Glutamatergic neuron (in vitro differentiated cells): ENCODE measurements around the gene MPI. TPM values are rescaled to one million over a fixed set of nuclear protein-coding genes. Genes with fewer than 3 reads are reported as not detected.
"Not testable (repeated sequence)": the region's sequence is repeated elsewhere in the genome, so short reads cannot be mapped to it uniquely, and the experiment has no call there.

Experiments used
- DNase-seq: peaks from one replicate; pipeline ENCODE4 v3.0.0; 2022
- H3K27ac Mint-ChIP-seq: one replicate; pipeline ENCODE4 v1.8.0; 2020; ENCODE audit warnings: mild to moderate bottlenecking, mixed read lengths, inconsistent platforms; ENCODE audit not compliant: unreplicated experiment
- H3K27me3 Mint-ChIP-seq: one replicate; pipeline ENCODE4 v1.8.0; 2020; ENCODE audit warnings: mild to moderate bottlenecking, moderate library complexity, mixed read lengths, inconsistent platforms; ENCODE audit not compliant: unreplicated experiment
- H3K36me3 Mint-ChIP-seq: one replicate; pipeline ENCODE4 v1.8.0; 2020; ENCODE audit warnings: mild to moderate bottlenecking, mixed read lengths, inconsistent platforms; ENCODE audit not compliant: unreplicated experiment
- H3K4me1 Mint-ChIP-seq: one replicate; pipeline ENCODE4 v1.8.0; 2020; ENCODE audit warnings: mild to moderate bottlenecking, low read depth, mixed read lengths, inconsistent platforms; ENCODE audit not compliant: unreplicated experiment
- H3K4me3 Mint-ChIP-seq: one replicate; pipeline ENCODE4 v1.8.0; 2020; ENCODE audit warnings: mild to moderate bottlenecking, mixed read lengths, inconsistent platforms; ENCODE audit not compliant: unreplicated experiment
- H3K9me3 Mint-ChIP-seq: one replicate; pipeline ENCODE4 v1.8.0; 2020; ENCODE audit warnings: mild to moderate bottlenecking, moderate library complexity, mixed read lengths, inconsistent platforms; ENCODE audit not compliant: unreplicated experiment
- total RNA-seq: library from RNA; stranded (reverse); fragmentation: NEBNext Ultra II Directional; extraction: Animal tissue kit (Norgen Biotek cat#: 25700); gene quantifications from one replicate; pipeline ENCODE4 v1.2.1, GENCODE V29; 2021; ENCODE audit not compliant: unreplicated experiment
- TF ChIP-seq, protein P1 (sequence below): fragments of 200-600 bp; sonication (generic); IDR thresholded peaks from one replicate; pipeline ENCODE4 v1.5.0; 2021; ENCODE audit not compliant: partially characterized antibody, unreplicated experiment

Gene MPI
- total RNA-seq, 1 donor from 2014 or later = 33.1 TPM

DNA sequence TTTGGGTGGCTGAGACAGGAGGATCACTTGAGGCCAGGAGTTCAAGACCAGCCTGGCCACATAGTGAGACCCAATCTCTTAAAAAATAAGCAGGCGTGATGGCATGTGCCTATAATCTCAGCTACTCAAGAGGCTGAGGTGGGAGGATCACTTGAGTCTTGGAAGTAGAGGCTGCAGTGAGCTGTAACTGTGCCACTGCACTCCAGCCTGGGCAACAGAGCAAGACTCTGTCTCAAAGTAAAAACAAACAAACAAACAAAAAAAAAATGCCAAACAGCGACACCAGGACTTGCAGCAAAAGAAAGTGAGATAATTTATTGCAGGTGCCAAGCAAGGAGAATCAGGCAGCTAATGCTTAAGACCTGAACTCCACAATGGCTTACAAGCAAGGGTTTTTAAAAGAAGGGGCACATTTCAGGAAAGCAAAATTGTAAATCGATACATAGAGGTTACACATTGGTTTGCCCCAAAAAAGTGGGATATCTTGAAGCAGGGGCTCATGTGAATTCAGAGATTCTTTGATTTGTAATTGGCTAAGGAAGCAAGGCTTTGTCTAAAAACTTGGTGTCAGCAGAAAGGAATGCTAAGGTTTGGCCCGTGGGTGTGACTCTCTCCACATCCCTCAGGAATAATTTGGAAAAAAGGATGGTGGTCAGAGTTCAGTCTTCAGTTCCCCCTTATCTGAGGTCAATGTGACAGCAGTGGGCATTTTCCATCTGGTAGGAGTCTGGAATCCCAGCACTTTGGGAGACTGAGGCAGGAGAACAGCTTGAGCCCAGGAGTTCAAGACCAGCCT is 5.2 kb upstream of the MPI start:
- peaks cover 5% of the 10 kb centered on the region for H3K4me1 Mint-ChIP-seq
- no peak for DNase-seq
- H3K36me3 Mint-ChIP-seq = peaks cover 5% of the 10 kb centered on the region
- H3K27me3 Mint-ChIP-seq = peaks cover under 1% of the 10 kb centered on the region
- TF ChIP-seq, protein P1, sequence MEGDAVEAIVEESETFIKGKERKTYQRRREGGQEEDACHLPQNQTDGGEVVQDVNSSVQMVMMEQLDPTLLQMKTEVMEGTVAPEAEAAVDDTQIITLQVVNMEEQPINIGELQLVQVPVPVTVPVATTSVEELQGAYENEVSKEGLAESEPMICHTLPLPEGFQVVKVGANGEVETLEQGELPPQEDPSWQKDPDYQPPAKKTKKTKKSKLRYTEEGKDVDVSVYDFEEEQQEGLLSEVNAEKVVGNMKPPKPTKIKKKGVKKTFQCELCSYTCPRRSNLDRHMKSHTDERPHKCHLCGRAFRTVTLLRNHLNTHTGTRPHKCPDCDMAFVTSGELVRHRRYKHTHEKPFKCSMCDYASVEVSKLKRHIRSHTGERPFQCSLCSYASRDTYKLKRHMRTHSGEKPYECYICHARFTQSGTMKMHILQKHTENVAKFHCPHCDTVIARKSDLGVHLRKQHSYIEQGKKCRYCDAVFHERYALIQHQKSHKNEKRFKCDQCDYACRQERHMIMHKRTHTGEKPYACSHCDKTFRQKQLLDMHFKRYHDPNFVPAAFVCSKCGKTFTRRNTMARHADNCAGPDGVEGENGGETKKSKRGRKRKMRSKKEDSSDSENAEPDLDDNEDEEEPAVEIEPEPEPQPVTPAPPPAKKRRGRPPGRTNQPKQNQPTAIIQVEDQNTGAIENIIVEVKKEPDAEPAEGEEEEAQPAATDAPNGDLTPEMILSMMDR = no peak
- peaks cover 4% of the 10 kb centered on the region for H3K9me3 Mint-ChIP-seq
- H3K4me3 Mint-ChIP-seq = no peak overlapping the region
- H3K27ac Mint-ChIP-seq = no peak overlapping the region

DNA sequence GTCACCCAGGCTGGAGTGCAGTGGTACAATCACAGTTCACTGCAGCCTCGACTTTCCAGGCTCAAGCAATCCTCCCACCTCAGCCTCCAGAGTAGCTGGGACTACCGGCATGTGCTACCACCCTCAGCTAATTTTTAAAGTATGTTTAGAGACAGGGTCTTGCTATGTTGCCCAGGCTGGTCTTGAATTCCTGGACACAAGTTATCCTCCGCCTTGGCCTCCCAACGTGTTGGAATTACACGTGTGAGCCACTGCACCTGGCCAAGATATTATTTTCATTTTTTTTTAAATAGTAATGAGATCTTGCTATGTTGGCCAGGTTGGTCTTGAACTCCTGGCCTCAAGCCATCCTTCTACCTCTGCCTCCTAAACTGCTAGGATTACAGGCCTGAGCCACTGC is 4.4 kb upstream of the MPI start:
- Mint-ChIP-seq H3K9me3 (peaks cover 4% of the 10 kb centered on the region), H3K27ac (no peak overlapping the region), H3K4me3 (no peak overlapping the region), H3K27me3 (peaks cover 2% of the 10 kb centered on the region), H3K36me3 (peaks cover 5% of the 10 kb centered on the region), H3K4me1 (peaks cover 6% of the 10 kb centered on the region)
- TF ChIP-seq, protein P1 = no peak
- DNase-seq = no peak

GRCh38 chr15:74887537-74888193 is 2.2 kb upstream of the MPI start:
- not testable (repeated sequence) for H3K27me3 Mint-ChIP-seq, DNase-seq, H3K4me3 Mint-ChIP-seq, H3K36me3 Mint-ChIP-seq, H3K4me1 Mint-ChIP-seq, H3K9me3 Mint-ChIP-seq, H3K27ac Mint-ChIP-seq

DNA sequence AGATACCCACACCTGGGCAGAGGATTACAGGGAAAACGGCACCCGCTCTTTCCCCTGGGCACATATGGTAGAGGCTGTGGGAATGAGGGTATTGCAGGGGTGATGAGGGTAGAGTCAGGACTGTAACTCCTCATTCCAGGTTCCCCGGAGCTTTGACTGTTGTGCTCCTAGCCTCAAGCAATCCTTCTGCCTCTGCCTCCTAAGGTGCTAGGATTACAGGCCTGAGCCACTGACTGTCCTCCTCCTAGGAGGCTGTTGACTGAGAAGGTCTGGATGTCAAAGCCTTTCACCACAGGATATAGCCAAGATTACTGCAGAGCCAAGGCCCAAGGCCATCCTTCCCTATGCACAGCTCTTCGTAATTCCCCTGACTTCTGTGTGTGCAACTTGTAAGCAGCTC is 1.1 kb upstream of the MPI start:
- peaks cover 6% of the 10 kb centered on the region for H3K4me1 Mint-ChIP-seq
- TF ChIP-seq, protein P1 = no peak
- H3K27me3 Mint-ChIP-seq = peaks cover 2% of the 10 kb centered on the region
- peak overlapping the region; percentile 55 for H3K4me3 Mint-ChIP-seq
- DNase-seq = no peak
- H3K36me3 Mint-ChIP-seq = no peaks in the 10 kb centered on the region
- H3K9me3 Mint-ChIP-seq = peaks cover 4% of the 10 kb centered on the region
- H3K27ac Mint-ChIP-seq = peak overlapping the region; percentile 95

GRCh38 chr15:74889390-74889882 is 406 bp upstream of the MPI start:
- peaks cover 4% of the 10 kb centered on the region for H3K9me3 Mint-ChIP-seq
- no peaks in the 10 kb centered on the region for H3K36me3 Mint-ChIP-seq
- H3K27me3 Mint-ChIP-seq = peaks cover 2% of the 10 kb centered on the region
- TF ChIP-seq, protein P1 = no peak
- H3K27ac Mint-ChIP-seq = peak overlapping the region; percentile 95
- peaks cover 6% of the 10 kb centered on the region for H3K4me1 Mint-ChIP-seq
- DNase-seq = peak; percentile 38
- peak overlapping the region; percentile 87 for H3K4me3 Mint-ChIP-seq
